WTC11 (cell line): ENCODE results near the gene FABP2.

Experiments
- ELF4 ChIP-seq: sonication (generic); formaldehyde crosslinking; IDR thresholded peaks from 2 replicates; pipeline ENCODE4 v1.8.1; 2022; ENCODE audit warnings: low read depth, mild to moderate bottlenecking, moderate library complexity, missing genetic modification reagents
- ESRRA ChIP-seq: sonication (generic); formaldehyde crosslinking; IDR thresholded peaks from 2 replicates; pipeline ENCODE4 v1.8.1; 2022; ENCODE audit warnings: mild to moderate bottlenecking, missing genetic modification reagents, borderline replicate concordance
- ETV6 ChIP-seq: sonication (generic); formaldehyde crosslinking; IDR thresholded peaks from 2 replicates; pipeline ENCODE4 v1.8.1; 2022; ENCODE audit warnings: mild to moderate bottlenecking, missing genetic modification reagents
- TEAD4 ChIP-seq: sonication (generic); formaldehyde crosslinking; IDR thresholded peaks from 2 replicates; pipeline ENCODE4 v1.8.0; 2022; ENCODE audit warnings: mild to moderate bottlenecking, missing genetic modification reagents
- ZNF121 ChIP-seq: sonication (generic); formaldehyde crosslinking; IDR thresholded peaks from 2 replicates; pipeline ENCODE4 v1.8.0; 2023; ENCODE audit warnings: missing genetic modification reagents
- TF ChIP-seq, protein P1 (sequence below): fragments of 200-600 bp; IDR thresholded peaks from 2 replicates; pipeline ENCODE4 v1.8.0; 2022; ENCODE audit warnings: antibody characterized with exemption
- TF ChIP-seq, protein P2 (sequence below): sonication (generic); formaldehyde crosslinking; IDR thresholded peaks from 2 replicates; pipeline ENCODE4 v1.8.1; 2022; ENCODE audit warnings: low read depth, missing genetic modification reagents, borderline replicate concordance
- TF ChIP-seq, protein P3 (sequence below): sonication (generic); formaldehyde crosslinking; IDR thresholded peaks from 2 replicates; pipeline ENCODE4 v1.8.0; 2022; ENCODE audit warnings: mild to moderate bottlenecking, missing genetic modification reagents
- TF ChIP-seq, protein P4 (sequence below): fragments of 250-450 bp; sonication (Bioruptor Pico); IDR thresholded peaks from 2 replicates; pipeline ENCODE4 v1.9.0; 2021; ENCODE audit warnings: mild to moderate bottlenecking
- TF ChIP-seq, protein P5 (sequence below): sonication (generic); formaldehyde crosslinking; IDR thresholded peaks from 2 replicates; pipeline ENCODE4 v1.8.1; 2022; ENCODE audit warnings: low read depth, mild to moderate bottlenecking, moderate library complexity, missing genetic modification reagents, borderline replicate concordance
- TF ChIP-seq, protein P6 (sequence below): sonication (generic); formaldehyde crosslinking; IDR thresholded peaks from 2 replicates; pipeline ENCODE4 v1.8.1; 2023; ENCODE audit warnings: mild to moderate bottlenecking, missing genetic modification reagents
- TF ChIP-seq, protein P7 (sequence below): sonication (generic); formaldehyde crosslinking; IDR thresholded peaks from 2 replicates; pipeline ENCODE4 v1.8.1; 2023; ENCODE audit warnings: mild to moderate bottlenecking, moderate library complexity, missing genetic modification reagents

DNA sequence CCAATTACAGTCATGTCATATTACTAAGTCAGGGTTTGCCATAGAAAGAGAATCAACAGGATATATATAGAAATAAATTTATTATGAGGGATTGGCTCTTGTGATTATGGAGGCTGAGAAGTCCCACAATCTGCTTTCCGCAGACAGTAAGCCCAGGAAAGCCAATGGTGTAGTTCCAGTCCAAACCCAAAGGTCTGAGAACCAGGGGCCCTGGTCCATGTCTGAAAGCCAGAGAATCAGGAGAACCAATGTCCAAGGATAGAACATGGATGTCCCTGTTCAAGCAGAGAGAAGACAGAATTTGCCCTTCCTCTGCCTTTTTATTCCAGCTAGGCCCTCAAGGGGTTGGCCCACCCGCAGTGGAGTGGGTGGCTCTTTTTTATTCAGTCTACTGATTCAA, 25.6 kb downstream of the FABP2 start:
- TF ChIP-seq ESRRA (CRISPR knock-in tag), result no peak
- TF ChIP-seq, protein P1, sequence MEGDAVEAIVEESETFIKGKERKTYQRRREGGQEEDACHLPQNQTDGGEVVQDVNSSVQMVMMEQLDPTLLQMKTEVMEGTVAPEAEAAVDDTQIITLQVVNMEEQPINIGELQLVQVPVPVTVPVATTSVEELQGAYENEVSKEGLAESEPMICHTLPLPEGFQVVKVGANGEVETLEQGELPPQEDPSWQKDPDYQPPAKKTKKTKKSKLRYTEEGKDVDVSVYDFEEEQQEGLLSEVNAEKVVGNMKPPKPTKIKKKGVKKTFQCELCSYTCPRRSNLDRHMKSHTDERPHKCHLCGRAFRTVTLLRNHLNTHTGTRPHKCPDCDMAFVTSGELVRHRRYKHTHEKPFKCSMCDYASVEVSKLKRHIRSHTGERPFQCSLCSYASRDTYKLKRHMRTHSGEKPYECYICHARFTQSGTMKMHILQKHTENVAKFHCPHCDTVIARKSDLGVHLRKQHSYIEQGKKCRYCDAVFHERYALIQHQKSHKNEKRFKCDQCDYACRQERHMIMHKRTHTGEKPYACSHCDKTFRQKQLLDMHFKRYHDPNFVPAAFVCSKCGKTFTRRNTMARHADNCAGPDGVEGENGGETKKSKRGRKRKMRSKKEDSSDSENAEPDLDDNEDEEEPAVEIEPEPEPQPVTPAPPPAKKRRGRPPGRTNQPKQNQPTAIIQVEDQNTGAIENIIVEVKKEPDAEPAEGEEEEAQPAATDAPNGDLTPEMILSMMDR, result no peak
- TF ChIP-seq TEAD4 (CRISPR knock-in tag), result no peak
- TF ChIP-seq, protein P2, sequence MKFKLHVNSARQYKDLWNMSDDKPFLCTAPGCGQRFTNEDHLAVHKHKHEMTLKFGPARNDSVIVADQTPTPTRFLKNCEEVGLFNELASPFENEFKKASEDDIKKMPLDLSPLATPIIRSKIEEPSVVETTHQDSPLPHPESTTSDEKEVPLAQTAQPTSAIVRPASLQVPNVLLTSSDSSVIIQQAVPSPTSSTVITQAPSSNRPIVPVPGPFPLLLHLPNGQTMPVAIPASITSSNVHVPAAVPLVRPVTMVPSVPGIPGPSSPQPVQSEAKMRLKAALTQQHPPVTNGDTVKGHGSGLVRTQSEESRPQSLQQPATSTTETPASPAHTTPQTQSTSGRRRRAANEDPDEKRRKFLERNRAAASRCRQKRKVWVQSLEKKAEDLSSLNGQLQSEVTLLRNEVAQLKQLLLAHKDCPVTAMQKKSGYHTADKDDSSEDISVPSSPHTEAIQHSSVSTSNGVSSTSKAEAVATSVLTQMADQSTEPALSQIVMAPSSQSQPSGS (CRISPR knock-in tag), result no peak
- TF ChIP-seq ELF4 (CRISPR knock-in tag), result no peak
- TF ChIP-seq, protein P3, sequence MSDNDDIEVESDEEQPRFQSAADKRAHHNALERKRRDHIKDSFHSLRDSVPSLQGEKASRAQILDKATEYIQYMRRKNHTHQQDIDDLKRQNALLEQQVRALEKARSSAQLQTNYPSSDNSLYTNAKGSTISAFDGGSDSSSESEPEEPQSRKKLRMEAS (CRISPR knock-in tag), result no peak
- TF ChIP-seq ETV6 (CRISPR knock-in tag), result no peak
- TF ChIP-seq, protein P4, sequence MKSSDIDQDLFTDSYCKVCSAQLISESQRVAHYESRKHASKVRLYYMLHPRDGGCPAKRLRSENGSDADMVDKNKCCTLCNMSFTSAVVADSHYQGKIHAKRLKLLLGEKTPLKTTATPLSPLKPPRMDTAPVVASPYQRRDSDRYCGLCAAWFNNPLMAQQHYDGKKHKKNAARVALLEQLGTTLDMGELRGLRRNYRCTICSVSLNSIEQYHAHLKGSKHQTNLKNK (CRISPR knock-in tag), result no peak
- TF ChIP-seq, protein P5, sequence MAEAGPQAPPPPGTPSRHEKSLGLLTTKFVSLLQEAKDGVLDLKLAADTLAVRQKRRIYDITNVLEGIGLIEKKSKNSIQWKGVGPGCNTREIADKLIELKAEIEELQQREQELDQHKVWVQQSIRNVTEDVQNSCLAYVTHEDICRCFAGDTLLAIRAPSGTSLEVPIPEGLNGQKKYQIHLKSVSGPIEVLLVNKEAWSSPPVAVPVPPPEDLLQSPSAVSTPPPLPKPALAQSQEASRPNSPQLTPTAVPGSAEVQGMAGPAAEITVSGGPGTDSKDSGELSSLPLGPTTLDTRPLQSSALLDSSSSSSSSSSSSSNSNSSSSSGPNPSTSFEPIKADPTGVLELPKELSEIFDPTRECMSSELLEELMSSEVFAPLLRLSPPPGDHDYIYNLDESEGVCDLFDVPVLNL, result no peak
- TF ChIP-seq, protein P6, sequence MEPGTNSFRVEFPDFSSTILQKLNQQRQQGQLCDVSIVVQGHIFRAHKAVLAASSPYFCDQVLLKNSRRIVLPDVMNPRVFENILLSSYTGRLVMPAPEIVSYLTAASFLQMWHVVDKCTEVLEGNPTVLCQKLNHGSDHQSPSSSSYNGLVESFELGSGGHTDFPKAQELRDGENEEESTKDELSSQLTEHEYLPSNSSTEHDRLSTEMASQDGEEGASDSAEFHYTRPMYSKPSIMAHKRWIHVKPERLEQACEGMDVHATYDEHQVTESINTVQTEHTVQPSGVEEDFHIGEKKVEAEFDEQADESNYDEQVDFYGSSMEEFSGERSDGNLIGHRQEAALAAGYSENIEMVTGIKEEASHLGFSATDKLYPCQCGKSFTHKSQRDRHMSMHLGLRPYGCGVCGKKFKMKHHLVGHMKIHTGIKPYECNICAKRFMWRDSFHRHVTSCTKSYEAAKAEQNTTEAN, result no peak
- no peak for TF ChIP-seq ZNF121
- TF ChIP-seq, protein P7, sequence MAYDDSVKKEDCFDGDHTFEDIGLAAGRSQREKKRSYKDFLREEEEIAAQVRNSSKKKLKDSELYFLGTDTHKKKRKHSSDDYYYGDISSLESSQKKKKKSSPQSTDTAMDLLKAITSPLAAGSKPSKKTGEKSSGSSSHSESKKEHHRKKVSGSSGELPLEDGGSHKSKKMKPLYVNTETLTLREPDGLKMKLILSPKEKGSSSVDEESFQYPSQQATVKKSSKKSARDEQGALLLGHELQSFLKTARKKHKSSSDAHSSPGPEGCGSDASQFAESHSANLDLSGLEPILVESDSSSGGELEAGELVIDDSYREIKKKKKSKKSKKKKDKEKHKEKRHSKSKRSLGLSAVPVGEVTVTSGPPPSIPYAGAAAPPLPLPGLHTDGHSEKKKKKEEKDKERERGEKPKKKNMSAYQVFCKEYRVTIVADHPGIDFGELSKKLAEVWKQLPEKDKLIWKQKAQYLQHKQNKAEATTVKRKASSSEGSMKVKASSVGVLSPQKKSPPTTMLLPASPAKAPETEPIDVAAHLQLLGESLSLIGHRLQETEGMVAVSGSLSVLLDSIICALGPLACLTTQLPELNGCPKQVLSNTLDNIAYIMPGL (CRISPR knock-in tag), result no peak
